Neural cell (in vitro differentiated cells): ENCODE data around the gene ZFYVE21.

Experiments used
- EP300 ChIP-seq: fragments of 450-650 bp; conservative IDR thresholded peaks from 2 replicates; pipeline ENCODE4 v1.6.1; 2014; ENCODE audit warnings: antibody characterized with exemption, mild to moderate bottlenecking, moderate library complexity; ENCODE audit not compliant: poor library complexity, severe bottlenecking
- EZH2 ChIP-seq: fragments of 200-600, 300-800 bp; shearing (Covaris generic), sonication (generic); IDR thresholded peaks from 2 replicates; pipeline ENCODE4 v1.6.1; 2014; ENCODE audit warnings: antibody characterized with exemption, low read length, borderline replicate concordance, mild to moderate bottlenecking; ENCODE audit not compliant: insufficient read depth, poor library complexity, severe bottlenecking
- MXI1 ChIP-seq: fragments of 450-650 bp; conservative IDR thresholded peaks from 2 replicates; pipeline ENCODE4 v1.6.1; 2014; ENCODE audit warnings: antibody characterized with exemption, mild to moderate bottlenecking; ENCODE audit not compliant: poor library complexity, severe bottlenecking
- POLR2AphosphoS5 ChIP-seq: IDR thresholded peaks from 2 replicates; pipeline ENCODE4 v1.6.1; 2012
- RAD21 ChIP-seq: fragments of 450-650 bp; conservative IDR thresholded peaks from 2 replicates; pipeline ENCODE4 v1.6.1; 2014; ENCODE audit warnings: antibody characterized with exemption, mild to moderate bottlenecking, moderate library complexity
- SMC3 ChIP-seq: fragments of 450-650 bp; conservative IDR thresholded peaks from 2 replicates; pipeline ENCODE4 v1.6.1; 2014; ENCODE audit warnings: antibody characterized with exemption, mild to moderate bottlenecking, moderate library complexity; ENCODE audit not compliant: poor library complexity
- TAF1 ChIP-seq: IDR thresholded peaks from 2 replicates; pipeline ENCODE4 v1.6.1; 2012; ENCODE audit warnings: low read depth
- TF ChIP-seq, protein P1 (sequence below): fragments of 450-650 bp; IDR thresholded peaks from 2 replicates; pipeline ENCODE4 v1.5.1; 2014; ENCODE audit warnings: antibody characterized with exemption, mild to moderate bottlenecking, moderate library complexity; ENCODE audit not compliant: poor library complexity, severe bottlenecking
- TF ChIP-seq, protein P2 (sequence below): IDR thresholded peaks from 2 replicates; pipeline ENCODE4 v1.6.1; 2012; ENCODE audit warnings: borderline replicate concordance

DNA sequence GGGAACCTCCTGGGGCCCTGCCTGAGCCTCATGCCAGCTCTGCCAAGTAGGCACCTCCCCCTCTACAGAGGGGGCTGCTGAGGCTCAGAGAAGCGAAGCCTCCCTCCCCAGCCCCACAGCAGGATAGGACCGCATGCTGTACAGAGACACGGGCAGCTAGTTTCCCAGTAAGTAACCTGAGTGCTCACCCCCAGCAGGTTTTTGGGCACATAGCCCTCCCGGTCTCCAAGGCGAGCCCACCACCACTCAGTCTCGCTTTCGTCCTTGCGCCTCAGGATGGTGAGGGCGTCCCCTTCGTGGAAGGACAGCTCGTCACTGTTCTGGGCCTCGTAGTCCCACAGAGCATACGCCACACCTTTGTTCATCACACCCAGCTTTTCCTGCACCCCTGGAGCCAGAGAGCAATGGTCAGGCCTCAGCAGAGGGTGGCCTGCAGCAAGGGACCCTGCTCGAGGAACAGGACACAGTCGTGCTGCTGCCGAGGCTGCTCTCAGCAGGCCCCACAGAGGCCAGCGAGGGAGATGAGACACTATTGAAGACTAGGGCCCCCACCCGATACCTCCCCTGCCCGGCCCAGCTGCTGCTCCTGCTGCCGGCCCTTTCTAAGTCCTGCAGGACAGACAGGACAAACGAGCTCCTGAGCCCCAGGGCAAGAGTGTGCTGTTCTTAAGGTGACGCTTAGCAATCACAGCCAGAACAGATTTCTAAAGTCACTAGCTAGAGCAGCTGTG lies 20.4 kb downstream of the ZFYVE21 start:
- TF ChIP-seq, protein P1, sequence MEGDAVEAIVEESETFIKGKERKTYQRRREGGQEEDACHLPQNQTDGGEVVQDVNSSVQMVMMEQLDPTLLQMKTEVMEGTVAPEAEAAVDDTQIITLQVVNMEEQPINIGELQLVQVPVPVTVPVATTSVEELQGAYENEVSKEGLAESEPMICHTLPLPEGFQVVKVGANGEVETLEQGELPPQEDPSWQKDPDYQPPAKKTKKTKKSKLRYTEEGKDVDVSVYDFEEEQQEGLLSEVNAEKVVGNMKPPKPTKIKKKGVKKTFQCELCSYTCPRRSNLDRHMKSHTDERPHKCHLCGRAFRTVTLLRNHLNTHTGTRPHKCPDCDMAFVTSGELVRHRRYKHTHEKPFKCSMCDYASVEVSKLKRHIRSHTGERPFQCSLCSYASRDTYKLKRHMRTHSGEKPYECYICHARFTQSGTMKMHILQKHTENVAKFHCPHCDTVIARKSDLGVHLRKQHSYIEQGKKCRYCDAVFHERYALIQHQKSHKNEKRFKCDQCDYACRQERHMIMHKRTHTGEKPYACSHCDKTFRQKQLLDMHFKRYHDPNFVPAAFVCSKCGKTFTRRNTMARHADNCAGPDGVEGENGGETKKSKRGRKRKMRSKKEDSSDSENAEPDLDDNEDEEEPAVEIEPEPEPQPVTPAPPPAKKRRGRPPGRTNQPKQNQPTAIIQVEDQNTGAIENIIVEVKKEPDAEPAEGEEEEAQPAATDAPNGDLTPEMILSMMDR: no peak
- TF ChIP-seq POLR2AphosphoS5 (no peak), RAD21 (no peak), MXI1 (no peak), SMC3 (no peak), TAF1 (no peak), EZH2 (no peak), EP300 (no peak)
- TF ChIP-seq, protein P2, sequence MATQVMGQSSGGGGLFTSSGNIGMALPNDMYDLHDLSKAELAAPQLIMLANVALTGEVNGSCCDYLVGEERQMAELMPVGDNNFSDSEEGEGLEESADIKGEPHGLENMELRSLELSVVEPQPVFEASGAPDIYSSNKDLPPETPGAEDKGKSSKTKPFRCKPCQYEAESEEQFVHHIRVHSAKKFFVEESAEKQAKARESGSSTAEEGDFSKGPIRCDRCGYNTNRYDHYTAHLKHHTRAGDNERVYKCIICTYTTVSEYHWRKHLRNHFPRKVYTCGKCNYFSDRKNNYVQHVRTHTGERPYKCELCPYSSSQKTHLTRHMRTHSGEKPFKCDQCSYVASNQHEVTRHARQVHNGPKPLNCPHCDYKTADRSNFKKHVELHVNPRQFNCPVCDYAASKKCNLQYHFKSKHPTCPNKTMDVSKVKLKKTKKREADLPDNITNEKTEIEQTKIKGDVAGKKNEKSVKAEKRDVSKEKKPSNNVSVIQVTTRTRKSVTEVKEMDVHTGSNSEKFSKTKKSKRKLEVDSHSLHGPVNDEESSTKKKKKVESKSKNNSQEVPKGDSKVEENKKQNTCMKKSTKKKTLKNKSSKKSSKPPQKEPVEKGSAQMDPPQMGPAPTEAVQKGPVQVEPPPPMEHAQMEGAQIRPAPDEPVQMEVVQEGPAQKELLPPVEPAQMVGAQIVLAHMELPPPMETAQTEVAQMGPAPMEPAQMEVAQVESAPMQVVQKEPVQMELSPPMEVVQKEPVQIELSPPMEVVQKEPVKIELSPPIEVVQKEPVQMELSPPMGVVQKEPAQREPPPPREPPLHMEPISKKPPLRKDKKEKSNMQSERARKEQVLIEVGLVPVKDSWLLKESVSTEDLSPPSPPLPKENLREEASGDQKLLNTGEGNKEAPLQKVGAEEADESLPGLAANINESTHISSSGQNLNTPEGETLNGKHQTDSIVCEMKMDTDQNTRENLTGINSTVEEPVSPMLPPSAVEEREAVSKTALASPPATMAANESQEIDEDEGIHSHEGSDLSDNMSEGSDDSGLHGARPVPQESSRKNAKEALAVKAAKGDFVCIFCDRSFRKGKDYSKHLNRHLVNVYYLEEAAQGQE: no peak
